NCI-H226 (cell line): Measurements from ENCODE around the gene FAM3D.

Experiments
- DNase-seq: peaks from one replicate; pipeline ENCODE4 v3.0.0-alpha.2; 2015

FAM3D gene

DNA sequence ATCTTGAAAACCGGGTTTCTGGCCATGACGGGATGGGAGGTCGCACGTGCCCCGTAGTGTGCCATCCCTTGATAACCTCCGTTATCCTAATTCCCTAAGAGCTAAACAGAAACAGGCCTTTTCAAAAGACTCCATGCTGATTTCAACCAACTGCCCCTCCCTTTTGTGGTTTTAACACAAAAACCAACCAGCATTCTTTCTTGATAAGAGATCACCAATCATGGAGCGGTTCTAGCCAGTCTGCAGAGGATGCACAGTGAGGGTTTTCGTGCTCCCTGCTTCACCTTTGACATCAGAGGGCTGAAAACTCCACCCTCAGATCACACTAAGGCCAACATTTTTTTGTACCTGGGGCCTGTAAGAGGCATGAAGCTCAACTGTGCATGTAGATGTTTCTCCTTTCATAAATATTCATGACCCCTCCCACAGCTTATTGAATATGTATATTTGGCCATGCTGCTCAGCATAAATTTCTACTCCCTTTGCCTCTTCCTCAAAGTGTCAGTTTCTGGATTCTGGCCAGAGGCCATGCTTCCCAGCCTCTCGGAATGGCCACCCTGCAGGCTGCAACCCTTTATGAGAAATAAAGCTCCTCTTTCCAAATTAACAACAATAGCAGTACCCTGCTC is 41.3 kb downstream of the FAM3D start:
- DNase-seq: peak; percentile 28

DNA sequence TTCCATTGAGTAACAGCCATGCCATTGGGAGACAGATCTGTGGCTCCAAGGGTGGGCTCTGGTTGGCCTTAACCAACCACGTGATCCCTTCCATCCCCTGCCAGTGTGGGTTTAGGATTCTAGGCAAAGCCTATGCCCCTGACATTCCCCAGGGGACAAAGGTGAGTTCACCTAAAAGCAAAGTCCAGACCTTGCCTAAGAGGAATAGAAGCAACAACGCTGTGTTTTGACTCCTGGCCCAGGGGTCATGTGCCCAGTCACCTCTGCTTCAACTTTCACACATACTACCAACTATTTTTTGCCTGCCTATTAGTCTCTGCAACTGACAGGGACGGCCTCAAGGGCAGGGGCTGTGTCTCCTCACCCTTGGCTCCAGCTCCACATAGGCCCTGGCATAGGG is 42.0 kb downstream of the FAM3D start:
- no peak for DNase-seq

DNA sequence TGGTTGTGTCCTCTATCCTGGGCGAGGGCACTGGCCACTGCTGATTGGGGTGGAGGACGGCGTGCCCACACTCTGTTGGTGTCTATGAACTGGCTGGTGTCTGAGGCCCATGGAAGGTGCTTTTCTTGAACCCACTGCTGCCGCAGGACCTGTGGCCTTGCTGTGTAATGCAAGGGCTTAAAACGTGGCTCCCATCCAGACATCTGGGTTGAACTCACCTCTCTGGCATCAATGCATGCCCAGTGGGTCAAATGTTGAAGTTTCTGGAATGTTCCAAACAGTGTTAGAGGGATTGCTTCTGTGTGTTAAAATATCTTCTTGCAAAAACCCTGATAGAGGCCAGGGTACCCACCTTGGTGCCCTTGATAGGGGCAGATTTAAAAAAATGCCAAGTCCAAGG is 42.6 kb downstream of the FAM3D start:
- no peak for DNase-seq

DNA sequence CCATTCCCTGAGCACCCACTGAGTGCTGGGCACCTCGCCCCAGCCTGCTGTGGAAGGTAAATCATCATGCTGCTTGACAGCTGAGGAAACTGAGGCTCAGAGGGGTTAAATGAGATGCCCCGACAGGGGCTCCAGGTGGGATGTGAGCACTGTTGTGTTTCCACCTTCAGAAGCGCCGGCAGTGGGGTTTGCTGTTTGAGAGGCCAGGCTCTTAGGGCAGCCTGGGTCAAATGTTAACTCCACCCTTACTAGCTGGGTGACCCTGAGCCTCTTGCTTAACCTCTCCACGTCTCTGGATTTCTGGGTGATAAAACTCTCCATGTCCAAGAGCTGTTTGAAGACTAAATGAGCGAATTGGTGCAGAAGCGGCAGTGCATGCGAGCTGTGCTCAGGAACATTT is 43.1 kb downstream of the FAM3D start:
- no peak for DNase-seq

DNA sequence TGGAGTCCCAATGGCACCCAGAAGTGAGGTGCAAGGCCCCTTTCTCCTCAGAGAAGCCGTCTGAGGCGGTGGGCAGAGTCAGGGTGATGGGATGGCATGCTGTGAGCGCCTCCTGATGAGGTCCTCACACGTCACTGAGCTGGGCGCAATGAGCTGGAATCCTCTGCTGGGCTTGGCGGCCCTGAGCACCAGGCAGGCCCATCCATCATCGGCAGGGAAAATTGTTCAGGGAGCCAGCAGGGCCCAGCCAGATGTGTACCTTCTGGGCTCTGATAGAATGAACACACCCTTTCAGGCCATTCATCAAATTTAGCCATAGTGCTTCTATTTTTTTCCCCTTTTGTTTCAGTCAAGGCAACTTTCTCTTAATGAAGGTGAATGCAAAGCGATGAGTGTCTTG is 43.7 kb downstream of the FAM3D start:
- no peak for DNase-seq

DNA sequence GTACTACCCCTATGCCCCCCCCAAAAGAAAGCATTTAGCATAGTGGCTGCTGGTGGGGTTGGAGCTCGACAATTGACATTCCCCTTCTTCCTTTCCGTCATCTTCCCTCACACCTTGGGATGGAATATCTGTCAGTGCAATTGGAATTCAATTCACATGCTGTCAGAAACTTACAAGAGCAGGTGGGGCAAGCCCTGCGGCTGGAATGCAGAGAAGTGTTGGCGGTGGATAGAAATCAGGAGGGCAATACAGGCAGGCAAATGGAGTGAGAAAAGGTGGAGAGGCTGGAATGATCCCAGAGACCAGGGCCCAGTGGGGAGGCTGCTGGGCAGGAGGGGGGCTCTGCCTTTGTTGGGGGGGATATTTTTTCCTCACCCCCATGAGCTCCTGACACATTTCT is 44.1 kb downstream of the FAM3D start:
- no peak for DNase-seq

DNA sequence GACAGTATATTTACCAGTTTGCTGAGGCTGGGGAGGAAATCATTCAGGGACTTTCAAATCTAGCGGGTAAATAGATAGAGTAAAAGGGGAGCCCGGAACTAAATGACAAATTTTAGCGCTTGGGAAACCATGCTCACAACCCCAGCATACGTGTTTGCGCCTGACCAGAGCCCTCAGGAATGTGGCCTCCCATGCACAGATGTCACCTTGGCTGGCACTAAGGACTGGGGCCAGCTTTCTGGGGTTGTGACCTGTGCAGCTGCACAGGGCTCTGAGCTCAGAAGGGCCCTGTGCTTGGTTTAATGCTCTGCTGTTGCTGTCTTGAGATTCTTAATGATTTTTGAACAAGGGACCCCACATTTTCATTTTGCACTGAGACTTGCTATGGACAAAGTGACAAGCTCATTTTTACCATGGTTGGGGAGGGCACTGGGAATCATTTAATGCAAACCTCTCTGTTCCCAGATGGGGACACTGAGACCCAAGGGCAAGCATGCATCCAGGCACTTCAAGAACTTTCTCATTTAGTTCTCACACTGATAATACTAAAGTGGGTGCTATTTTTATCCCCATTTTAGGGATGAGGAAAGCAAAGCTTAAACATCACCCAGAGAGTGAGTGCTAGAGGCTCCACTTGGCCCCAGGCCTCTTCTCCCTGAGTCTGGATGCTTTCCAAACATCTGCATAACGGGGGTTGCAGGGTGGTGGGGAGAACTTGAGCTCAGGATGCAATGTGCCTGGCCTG is 45.3 kb downstream of the FAM3D start:
- no peak for DNase-seq

DNA sequence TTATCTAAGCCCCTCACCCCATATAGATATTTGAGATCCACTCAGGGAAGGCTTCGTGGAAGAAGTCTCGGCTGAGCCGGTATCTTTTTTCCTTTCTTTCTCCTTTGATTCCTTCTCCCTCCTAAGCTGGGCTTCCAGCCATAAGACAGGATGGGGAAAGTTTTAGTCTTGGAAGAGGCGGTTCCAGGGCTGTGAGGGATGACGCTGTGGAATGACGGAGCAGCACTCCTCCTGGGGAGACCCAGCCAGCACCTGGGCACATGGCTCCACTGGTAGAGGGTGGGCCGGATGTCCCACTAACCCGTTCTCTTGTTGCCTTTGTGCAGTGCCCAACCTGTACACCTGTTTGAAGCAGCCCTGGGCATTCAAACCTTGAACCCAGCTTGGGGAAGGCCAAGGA is 46.2 kb downstream of the FAM3D start:
- DNase-seq: no peak

DNA sequence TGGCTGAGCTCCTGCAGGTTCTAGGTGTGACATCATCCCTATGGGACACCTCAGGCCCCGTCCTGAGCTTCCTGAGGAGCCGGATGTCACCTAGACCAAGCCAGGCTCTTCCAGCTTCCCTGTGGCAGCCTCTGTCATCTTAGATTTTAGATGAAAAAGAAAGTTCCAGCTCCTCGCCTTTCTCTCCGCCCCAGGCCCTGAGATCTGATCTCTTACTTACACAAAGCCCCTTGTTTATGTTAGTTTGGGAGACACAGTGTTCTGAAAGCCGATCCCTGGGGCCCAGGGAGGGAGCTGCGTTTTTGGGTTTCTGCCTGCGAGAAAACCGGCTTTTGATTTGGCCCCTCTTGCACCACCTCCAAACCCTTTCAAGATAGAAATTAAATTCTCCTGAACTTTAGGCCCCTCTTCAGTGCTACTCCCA is 49.2 kb downstream of the FAM3D start:
- no peak for DNase-seq

DNA sequence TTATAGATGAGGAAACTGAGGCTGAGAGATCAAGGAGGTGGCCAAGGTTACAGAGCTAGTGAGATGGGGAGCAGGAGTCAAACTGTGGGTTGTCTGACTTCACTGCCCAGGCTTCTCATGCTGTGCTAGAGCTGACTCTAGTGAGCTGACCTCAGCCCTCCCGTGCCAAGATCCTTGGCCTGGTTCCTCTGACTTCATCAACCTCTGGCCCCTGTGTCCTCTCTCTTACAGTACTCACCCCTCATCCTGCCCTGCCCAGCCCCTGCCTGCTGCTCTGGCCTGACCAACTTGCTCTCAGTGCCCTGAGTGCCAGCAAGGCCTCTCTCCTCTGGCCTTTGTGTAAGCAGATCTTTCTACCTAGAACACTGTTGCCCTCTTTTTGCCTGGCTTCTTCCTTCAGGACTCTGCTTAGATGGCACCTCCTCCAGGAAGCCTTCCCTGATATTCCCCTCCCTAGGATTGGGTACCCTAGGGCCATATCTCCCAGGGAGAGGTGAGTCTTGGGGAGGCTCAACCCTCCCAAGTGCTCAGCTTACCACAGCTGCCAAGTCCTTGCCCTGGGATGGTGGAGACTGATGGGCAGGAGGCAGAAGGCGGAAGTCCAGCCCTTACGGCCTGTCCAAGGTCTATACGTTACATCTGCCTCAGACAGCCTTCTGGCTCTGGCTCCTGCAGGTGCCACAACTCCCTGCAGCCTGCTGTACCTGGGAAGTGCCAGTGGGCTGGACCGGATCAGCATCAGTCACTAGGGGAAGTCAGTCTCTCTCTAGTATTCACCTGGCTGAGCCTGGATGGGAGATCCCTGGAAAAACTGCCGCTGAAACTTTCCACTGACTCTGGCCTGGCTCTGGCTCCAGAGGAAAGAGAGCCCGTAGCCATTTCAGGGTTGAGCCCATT is 53.1 kb downstream of the FAM3D start:
- no peak for DNase-seq

DNA sequence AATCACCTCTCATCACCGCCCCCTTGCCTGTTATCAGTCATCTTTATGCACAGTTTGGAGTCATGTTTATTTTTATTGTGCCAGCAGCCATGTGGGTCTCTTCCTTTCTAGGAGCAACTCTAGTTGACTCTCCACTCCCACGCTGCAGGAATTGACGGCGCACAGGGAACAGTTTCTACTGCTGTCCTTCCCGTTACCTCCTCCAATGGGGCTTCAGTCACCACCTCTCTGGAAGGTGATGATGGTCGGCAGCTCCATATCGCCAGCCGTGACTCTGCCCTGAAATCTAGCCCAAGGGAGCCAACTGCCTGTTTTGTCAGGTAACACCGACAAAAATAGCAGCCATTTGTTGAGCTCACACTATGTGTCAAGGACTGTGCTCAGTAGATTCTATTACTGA is 53.7 kb downstream of the FAM3D start:
- DNase-seq: no peak

DNA sequence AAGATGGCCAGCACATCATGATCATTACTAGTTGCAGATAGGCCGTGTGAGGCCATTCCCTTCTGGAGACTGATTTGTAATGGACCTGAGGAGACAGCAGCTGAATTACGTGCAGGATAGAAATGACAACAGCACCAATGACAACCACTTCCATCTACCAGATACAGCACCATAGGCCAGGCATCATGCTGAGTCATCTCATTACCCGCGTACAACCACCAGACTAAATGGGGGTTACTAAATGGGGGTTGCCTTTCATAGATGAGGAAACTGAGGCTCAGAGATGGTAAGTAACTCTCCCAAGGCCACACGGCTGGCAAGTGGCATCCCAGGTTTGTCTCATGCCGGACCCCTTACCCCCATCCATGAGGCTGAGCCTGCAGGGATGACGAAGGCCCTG is 56.6 kb downstream of the FAM3D start:
- no peak for DNase-seq

DNA sequence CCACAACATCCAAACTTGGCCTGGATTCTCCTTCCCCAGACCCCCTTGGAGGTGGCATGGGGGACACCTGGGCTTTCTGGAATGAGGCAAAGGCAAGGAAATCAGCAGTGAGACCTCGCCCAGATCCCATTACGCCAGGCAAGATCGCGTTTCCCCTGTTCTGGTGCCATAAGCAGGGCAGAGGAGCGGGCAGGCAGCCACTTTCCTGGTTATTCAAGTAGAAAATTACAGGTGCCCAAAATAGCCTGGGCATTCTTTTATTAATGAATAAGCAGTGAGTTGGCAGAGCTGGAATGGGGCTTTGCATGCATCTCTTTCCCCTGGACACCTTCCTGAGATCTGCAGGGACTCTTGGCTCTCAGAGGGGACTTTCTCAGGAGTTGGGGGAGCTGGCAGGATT is 57.9 kb downstream of the FAM3D start:
- no peak for DNase-seq

DNA sequence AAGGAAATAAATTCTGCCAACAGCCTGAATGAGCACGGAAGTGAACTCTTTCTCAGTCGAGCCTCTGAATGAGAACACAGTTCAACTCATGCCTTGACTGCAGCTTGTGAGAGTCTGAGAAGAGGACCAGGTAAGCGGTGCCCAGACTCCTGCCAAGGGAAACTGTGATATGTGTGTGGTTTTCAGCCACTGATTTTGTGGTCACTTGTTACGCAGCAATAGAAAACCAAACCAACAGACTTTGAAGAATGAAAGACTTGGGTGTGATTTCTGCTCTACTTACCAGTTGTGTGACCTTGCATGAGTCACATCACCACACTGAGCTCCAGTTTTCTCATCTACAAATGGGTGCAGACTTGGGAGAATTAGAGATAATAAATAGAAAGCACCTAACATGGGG is 58.8 kb downstream of the FAM3D start:
- no peak for DNase-seq

DNA sequence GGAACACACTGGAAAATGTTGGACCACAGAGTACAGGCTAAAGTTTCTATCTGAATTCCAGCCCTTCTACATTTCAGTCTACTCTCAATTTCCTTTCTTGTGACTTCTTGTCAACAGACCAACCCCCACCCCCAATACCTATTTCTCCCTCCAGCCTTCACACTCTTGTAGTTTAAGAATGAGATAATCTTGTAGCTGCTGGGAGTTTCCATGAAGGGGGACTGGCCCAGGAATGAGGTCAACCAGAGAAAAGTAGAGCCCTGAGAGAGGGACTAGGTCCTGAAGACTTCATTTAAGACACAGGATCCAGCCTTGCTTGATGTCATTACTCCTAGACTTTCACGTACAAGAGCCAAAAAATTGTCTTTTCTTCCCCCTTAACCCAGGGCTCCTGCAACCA is 59.9 kb downstream of the FAM3D start:
- no peak for DNase-seq

DNA sequence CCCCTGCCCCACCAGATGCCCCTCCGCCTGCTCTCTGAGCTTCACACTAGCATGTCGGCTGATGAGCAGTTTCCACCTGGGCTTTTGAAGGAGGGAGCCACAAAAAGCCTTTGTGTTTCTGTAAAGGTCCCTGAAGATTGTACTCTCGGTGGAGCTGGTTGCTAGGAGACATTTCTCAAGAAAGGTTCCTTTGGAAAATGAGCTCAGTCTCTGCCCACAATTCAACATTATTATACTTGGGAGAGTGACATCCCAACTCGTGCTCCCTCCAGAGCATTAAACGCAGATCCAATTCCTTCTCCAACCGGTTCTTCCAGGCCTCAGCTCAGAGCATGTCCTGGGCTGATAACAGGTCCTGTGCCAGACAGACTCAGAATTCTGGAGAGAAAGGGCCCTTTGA is 62.5 kb downstream of the FAM3D start:
- no peak for DNase-seq

DNA sequence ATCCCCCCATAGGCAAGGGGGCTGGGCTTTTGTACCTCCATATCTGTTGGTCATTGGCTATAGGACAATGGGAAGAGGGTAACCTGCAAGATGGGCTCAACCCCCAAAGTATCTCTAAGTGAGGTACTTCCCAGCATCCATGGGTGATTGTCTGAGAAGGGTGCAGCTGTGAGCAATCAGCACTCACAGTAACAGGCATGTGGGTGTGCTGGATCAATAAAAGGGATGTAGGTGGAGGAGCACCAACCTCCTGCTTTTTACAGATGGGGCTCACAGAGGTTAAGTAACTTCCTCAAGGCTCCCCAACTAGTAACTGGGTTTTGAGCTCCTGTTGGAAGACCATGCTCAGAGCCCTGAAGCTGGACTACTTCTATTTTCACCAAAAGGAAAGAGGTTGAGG is 63.0 kb downstream of the FAM3D start:
- no peak for DNase-seq

DNA sequence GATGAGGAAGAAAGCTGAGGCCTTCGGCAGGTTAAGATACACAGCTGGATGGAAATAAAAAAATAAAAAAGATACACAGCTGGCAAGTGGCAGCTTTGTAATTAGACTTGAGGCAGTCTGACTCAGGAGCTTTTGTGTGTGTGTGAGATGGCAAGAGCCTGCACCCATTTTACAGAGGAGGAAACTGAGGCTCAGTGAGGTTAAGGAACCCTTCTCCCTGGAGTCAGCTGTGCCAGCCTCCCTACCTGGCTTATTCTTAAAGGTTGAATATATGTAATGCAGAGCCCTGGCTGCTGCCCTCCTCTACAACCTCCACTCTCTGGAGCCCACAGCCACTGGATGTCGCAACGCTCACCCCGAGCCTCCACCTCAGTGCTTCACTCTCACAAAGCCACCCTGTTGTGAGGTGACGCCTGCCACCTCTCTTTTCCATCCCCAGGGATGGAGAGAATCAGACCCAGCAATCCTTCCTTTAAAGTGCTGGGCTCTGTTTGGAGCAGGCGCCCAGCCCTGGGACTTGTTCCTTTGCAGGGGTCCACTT is 68.7 kb downstream of the FAM3D start:
- DNase-seq: no peak

DNA sequence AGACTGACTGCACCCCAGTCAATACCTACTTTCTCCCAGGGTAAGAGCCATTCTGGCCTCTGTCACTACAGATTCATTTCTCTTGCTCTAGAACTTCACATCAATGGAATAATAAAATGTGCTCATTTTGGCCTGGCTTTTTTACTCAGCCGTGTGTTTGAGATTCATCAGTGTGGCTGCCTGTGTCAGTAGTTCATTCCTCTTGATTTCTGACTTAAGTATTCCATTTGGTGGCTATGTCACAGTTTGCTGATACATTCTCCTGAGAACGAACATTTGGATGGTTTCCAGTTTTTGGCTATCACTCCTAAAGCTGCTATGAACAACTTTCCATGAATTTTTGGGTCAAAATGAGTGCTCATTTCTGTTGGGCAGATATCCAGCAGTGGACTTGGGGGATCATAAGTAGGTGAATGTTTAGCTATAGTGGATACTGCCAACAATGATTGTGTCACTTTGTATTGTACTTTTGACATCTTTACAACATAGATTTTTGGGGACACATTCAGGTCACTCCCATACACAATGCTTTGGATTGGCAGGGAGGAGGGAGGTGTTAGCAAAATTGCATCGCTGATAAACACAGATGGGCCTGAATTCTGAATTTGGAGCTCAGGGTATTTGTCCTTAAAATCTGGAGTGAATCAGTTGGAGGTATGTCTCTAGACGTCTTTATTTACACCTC is 69.6 kb downstream of the FAM3D start:
- no peak for DNase-seq

DNA sequence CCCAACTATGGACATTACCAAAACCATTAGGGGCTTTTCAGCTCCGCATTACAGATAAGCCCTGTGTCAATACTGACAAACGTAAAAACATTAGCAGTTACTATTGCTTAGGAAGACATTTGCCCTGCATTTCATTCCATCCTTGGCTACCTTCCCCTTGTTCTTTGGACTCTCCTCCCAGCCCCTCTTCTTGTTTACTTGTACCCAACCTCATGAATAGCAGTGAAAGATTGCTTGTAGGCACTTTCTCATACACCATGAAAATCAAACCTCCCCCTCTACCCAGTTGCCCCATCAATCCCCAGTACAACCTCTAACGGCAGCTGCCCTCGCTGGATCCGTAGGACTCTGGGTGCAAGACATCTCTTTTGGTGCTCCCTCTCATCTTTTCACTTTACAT is 72.5 kb downstream of the FAM3D start:
- DNase-seq: no peak

DNA sequence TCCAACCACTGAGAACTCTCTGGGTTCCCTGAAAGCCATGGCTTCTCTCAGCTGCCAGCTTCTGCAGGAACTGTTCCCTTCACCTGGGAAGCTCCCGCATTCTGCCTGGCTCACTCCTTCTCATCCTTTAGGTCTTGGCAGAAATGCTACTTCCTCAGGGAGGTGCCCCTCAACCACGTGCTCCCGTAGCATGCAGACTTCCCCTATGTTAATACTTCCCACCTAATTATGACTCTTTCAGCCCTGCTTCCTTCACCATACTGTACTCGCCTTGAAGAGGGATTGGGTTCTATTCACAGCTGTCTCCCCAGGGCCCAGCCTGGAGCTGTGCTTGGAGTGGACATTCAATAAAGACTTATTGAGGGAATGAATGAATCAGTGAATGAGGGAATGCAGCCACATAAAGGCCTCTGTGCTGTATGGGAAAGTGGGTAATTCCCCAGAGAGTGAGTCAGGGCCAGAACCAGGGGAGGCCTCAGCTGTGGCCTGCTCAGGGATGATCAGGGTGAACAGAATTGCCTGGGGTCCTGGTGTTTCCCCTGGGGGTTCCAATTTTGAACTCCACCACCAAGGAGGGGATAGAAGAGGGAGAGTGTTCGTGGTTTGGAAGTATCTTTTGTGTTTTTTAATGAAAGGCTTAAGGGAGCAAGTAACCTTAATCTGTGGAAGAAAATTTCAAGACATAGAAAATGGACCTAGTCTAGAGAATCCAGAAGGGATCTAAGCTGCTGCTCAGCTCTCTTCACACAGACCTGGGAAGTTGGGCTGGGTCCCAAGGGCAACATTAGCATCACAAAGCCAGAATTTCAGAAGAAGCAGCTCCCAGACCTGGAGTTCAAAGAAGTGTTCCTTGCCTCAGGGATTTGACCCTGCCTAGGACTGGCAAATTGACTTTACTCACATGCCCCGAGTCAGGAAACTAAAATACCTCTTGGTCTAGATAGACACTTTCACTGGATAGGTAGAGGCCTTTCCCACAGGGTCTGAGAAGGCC is 74.8 kb downstream of the FAM3D start:
- DNase-seq: no peak
